OCI-LY1 (cell line): Measurements from ENCODE around the gene SNX12.

Experiments
- CTCF ChIP-seq: fragments of 200-600 bp; sonication (generic), shearing (Covaris generic); IDR thresholded peaks from 2 replicates; pipeline ENCODE4 v1.5.1; 2017; ENCODE audit warnings: mild to moderate bottlenecking, antibody characterized with exemption, low read length, moderate library complexity, mixed read lengths
- EZH2 ChIP-seq: fragments of 200-600 bp; sonication (generic), shearing (Covaris generic); IDR thresholded peaks from 2 replicates; pipeline ENCODE4 v1.8.0; 2017; ENCODE audit warnings: borderline replicate concordance, mixed run types, mild to moderate bottlenecking, antibody characterized with exemption, low read length, moderate library complexity, mixed read lengths

DNA sequence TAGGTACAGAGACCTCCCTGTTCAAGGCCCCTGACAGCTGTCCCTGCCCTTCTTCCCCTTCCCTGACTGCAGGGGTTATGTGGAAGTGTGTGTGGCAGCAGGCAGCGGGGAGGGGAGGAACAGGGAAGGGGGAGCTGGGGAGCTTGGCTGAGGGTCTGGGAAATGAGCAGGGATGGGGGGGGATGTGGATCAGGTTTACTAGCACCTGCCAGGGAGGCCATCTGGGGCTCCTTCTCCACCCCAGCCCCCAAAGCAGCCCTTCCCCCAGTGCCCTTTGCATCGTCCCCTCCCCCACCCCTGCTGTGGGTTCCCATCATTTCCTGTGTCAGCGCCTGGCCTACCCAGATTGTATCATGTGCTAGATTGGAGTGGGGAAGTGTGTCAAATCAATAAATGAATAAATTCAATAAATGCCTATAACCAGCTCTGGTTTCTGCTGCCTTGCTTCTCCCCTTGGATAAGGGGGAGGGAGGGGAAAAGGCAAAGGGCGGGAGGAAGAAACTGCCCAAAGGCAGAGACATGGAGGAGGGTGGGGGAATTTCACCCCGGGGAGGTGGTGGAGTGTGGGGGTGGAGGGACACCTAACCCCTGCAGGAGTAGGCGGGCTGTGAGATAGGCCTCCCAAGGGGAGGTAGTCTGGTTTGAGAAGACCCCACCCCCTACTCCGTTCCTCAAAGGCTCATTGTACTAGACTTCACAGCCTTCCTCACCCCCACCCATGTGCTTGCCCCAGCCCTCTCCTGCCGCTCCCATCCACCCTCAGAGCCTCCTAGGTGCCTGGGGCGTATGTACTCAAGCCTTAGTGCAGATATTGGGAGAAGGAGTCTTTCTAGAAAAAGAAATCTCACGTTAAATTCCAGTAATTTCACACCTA is 35.2 kb upstream of the SNX12 start:
- no peak for TF ChIP-seq CTCF
- TF ChIP-seq EZH2 = no peak
